Measurements from ENCODE around the gene KCNQ1.

KCNQ1 gene

GRCh38 chr11:2559527-2560311, 114.9 kb downstream of the KCNQ1 start:
- peak; percentile 35 for DNase-seq

- DNase-seq: peak; percentile 61
These were observed 117.1 kb downstream of the KCNQ1 start for GRCh38 chr11:2561696-2562581.

- no peak for DNase-seq
These were observed 118.0 kb downstream of the KCNQ1 start for GRCh38 chr11:2562890-2563212.

GRCh38 chr11:2563213-2564007, 118.6 kb downstream of the KCNQ1 start:
- no peak for DNase-seq

- DNase-seq: no peak
These were observed 119.3 kb downstream of the KCNQ1 start for GRCh38 chr11:2564008-2564530.

- peak; percentile 26 for DNase-seq
These were observed 120.0 kb downstream of the KCNQ1 start for GRCh38 chr11:2564588-2565425.

- DNase-seq: no peak
These were observed 120.8 kb downstream of the KCNQ1 start for GRCh38 chr11:2565447-2566222.

- peak; percentile 22 for DNase-seq
These were observed 121.6 kb downstream of the KCNQ1 start for GRCh38 chr11:2566223-2567025.

- no peak for DNase-seq
These were observed 122.3 kb downstream of the KCNQ1 start for GRCh38 chr11:2567026-2567671.

GRCh38 chr11:2569321-2569721, 124.5 kb downstream of the KCNQ1 start:
- peak; percentile 27 for DNase-seq

- DNase-seq: no peak
These were observed 125.0 kb downstream of the KCNQ1 start for GRCh38 chr11:2569731-2570210.

GRCh38 chr11:2570211-2570811, 125.5 kb downstream of the KCNQ1 start:
- DNase-seq: no peak

GRCh38 chr11:2570841-2571597, 126.2 kb downstream of the KCNQ1 start:
- peak; percentile 26 for DNase-seq

- DNase-seq: peak; percentile 30
These were observed 126.9 kb downstream of the KCNQ1 start for GRCh38 chr11:2571598-2572281.

- DNase-seq: peak; percentile 23
These were observed 127.9 kb downstream of the KCNQ1 start for GRCh38 chr11:2572491-2573239.

GRCh38 chr11:2573240-2574042, 128.6 kb downstream of the KCNQ1 start:
- DNase-seq: peak; percentile 25

All from left hindlimb (tissue), 1 donor.